ENCODE results near the gene CARS2.

- TF ChIP-seq POLR2A (IDR thresholded peaks at IDR 0.05) (no peak), CTCF (IDR thresholded peaks at IDR 0.05) (no peak)
Observed at GRCh38 chr13:110648848-110649421, 57.0 kb downstream of the CARS2 start.

All from sigmoid colon (tissue), 3 donors.